ENCODE results near the gene ARFGAP2.

Gene ARFGAP2

GRCh38 chr11:47152126-47152952 is 24.3 kb downstream of the ARFGAP2 start:
- in situ Hi-C loops (cut with MboI; ENCODE audit: low sequenced_read_pairs) = loop anchor here (10.0 kb wide), 2 partner anchors 238 to 268 kb away; partner anchors contain the start of gene LRP4

- in situ Hi-C loops (cut with MboI; ENCODE audit: low sequenced_read_pairs) = loop anchor here (10.0 kb wide), 2 partner anchors 235 to 265 kb away; partner anchors contain the start of gene LRP4
Measured at GRCh38 chr11:47149782-47150181, 26.9 kb downstream of the ARFGAP2 start.

- in situ Hi-C loops (cut with MboI; ENCODE audit: low sequenced_read_pairs) = no loop called here
Measured at GRCh38 chr11:47148903-47149531, 27.7 kb downstream of the ARFGAP2 start.

GRCh38 chr11:47148270-47148669 is 28.4 kb downstream of the ARFGAP2 start:
- in situ Hi-C loops (cut with MboI; ENCODE audit: low sequenced_read_pairs) = no loop called here

- in situ Hi-C loops (cut with MboI; ENCODE audit: low sequenced_read_pairs) = no loop called here
Measured at GRCh38 chr11:47147681-47148080, 29.0 kb downstream of the ARFGAP2 start.

GRCh38 chr11:47147250-47147649 is 29.4 kb downstream of the ARFGAP2 start:
- in situ Hi-C loops (cut with MboI; ENCODE audit: low sequenced_read_pairs) = no loop called here

GRCh38 chr11:47144541-47144940 is 32.1 kb downstream of the ARFGAP2 start:
- in situ Hi-C loops (cut with MboI; ENCODE audit: low sequenced_read_pairs) = no loop called here

GRCh38 chr11:47143322-47143721 is 33.4 kb downstream of the ARFGAP2 start:
- in situ Hi-C loops (cut with MboI; ENCODE audit: low sequenced_read_pairs) = no loop called here

GRCh38 chr11:47139878-47140277 is 36.8 kb downstream of the ARFGAP2 start:
- in situ Hi-C loops (cut with MboI; ENCODE audit: low sequenced_read_pairs) = no loop called here

- in situ Hi-C loops (cut with MboI; ENCODE audit: low sequenced_read_pairs) = no loop called here
Measured at GRCh38 chr11:47137476-47137875, 39.2 kb downstream of the ARFGAP2 start.

- in situ Hi-C loops (cut with MboI; ENCODE audit: low sequenced_read_pairs) = no loop called here
Measured at GRCh38 chr11:47136921-47137320, 39.8 kb downstream of the ARFGAP2 start.

GRCh38 chr11:47136327-47136726 is 40.4 kb downstream of the ARFGAP2 start:
- in situ Hi-C loops (cut with MboI; ENCODE audit: low sequenced_read_pairs) = no loop called here

- in situ Hi-C loops (cut with MboI; ENCODE audit: low sequenced_read_pairs) = no loop called here
Measured at GRCh38 chr11:47132981-47133380, 43.7 kb downstream of the ARFGAP2 start.

- in situ Hi-C loops (cut with MboI; ENCODE audit: low sequenced_read_pairs) = no loop called here
Measured at GRCh38 chr11:47132490-47132889, 44.2 kb downstream of the ARFGAP2 start.

GRCh38 chr11:47131136-47131535 is 45.5 kb downstream of the ARFGAP2 start:
- in situ Hi-C loops (cut with MboI; ENCODE audit: low sequenced_read_pairs) = no loop called here

- in situ Hi-C loops (cut with MboI; ENCODE audit: low sequenced_read_pairs) = no loop called here
Measured at GRCh38 chr11:47130543-47130942, 46.1 kb downstream of the ARFGAP2 start.

- in situ Hi-C loops (cut with MboI; ENCODE audit: low sequenced_read_pairs) = no loop called here
Measured at GRCh38 chr11:47127213-47127612, 49.5 kb downstream of the ARFGAP2 start.

GRCh38 chr11:47125083-47125482 is 51.6 kb downstream of the ARFGAP2 start:
- in situ Hi-C loops (cut with MboI; ENCODE audit: low sequenced_read_pairs) = no loop called here

GRCh38 chr11:47124675-47125074 is 52.0 kb downstream of the ARFGAP2 start:
- in situ Hi-C loops (cut with MboI; ENCODE audit: low sequenced_read_pairs) = no loop called here

GRCh38 chr11:47123094-47123493 is 53.6 kb downstream of the ARFGAP2 start:
- in situ Hi-C loops (cut with MboI; ENCODE audit: low sequenced_read_pairs) = no loop called here

GRCh38 chr11:47121731-47122130 is 54.9 kb downstream of the ARFGAP2 start:
- in situ Hi-C loops (cut with MboI; ENCODE audit: low sequenced_read_pairs) = no loop called here

GRCh38 chr11:47121056-47121455 is 55.6 kb downstream of the ARFGAP2 start:
- in situ Hi-C loops (cut with MboI; ENCODE audit: low sequenced_read_pairs) = no loop called here
